SHP77 treated with DMSO at 0.1 percent for 48 hours (cell line): ENCODE results near the gene SNN.

ENCODE experiments used
- DNase-seq: peaks from one replicate; lab custom pipeline; 2025; lab: John Stamatoyannopoulos, UW

SNN gene

GRCh38 chr16:11635113-11635652, 33.1 kb upstream of the SNN start:
- no peak for DNase-seq

GRCh38 chr16:11635679-11636171, 32.5 kb upstream of the SNN start:
- DNase-seq = no peak

- no peak for DNase-seq
Observed at GRCh38 chr16:11636172-11636721, 32.0 kb upstream of the SNN start.

- DNase-seq = no peak
Observed at GRCh38 chr16:11637320-11637719, 30.9 kb upstream of the SNN start.

- DNase-seq = no peak
Observed at GRCh38 chr16:11638140-11638539, 30.1 kb upstream of the SNN start.

GRCh38 chr16:11639008-11639562, 29.2 kb upstream of the SNN start:
- DNase-seq = no peak

GRCh38 chr16:11639925-11640899, 28.0 kb upstream of the SNN start:
- peak; percentile 92 for DNase-seq

- DNase-seq = peak; percentile 50
Observed at GRCh38 chr16:11640987-11641817, 27.1 kb upstream of the SNN start.

GRCh38 chr16:11642765-11643116, 25.5 kb upstream of the SNN start:
- no peak for DNase-seq

- no peak for DNase-seq
Observed at GRCh38 chr16:11649276-11649675, 19.0 kb upstream of the SNN start.

- DNase-seq = no peak
Observed at GRCh38 chr16:11650641-11651591, 17.3 kb upstream of the SNN start.

GRCh38 chr16:11651796-11652195, 16.5 kb upstream of the SNN start:
- no peak for DNase-seq

- no peak for DNase-seq
Observed at GRCh38 chr16:11655655-11656054, 12.6 kb upstream of the SNN start.

GRCh38 chr16:11657556-11657955, 10.7 kb upstream of the SNN start:
- DNase-seq = no peak

- no peak for DNase-seq
Observed at GRCh38 chr16:11658896-11659708, 9.2 kb upstream of the SNN start.

GRCh38 chr16:11660565-11660964, 7.7 kb upstream of the SNN start:
- no peak for DNase-seq

GRCh38 chr16:11662582-11662981, 5.7 kb upstream of the SNN start:
- no peak for DNase-seq

- no peak for DNase-seq
Observed at GRCh38 chr16:11665071-11665491, 3.2 kb upstream of the SNN start.

- no peak for DNase-seq
Observed at GRCh38 chr16:11666103-11667055, 1.9 kb upstream of the SNN start.
